ENCODE measurements around the gene ZNF507.
"Not testable (repeated sequence)": the region's sequence is repeated elsewhere in the genome, so short reads cannot be mapped to it uniquely, and the experiment has no call there.

ZNF507 gene

GRCh38 chr19:32368787-32369186 is 23.4 kb downstream of the ZNF507 start:
- no peak for DNase-seq (ENCODE audit: low spot score)

- DNase-seq (ENCODE audit: low spot score), result no peak
Observed at GRCh38 chr19:32372726-32373517, 27.5 kb downstream of the ZNF507 start.

- DNase-seq (ENCODE audit: low spot score), result peak; percentile 50
Observed at GRCh38 chr19:32373585-32374295, 28.3 kb downstream of the ZNF507 start.

- DNase-seq (ENCODE audit: low spot score), result not testable (repeated sequence)
Observed at GRCh38 chr19:32374362-32374761, 29.0 kb downstream of the ZNF507 start.

- not testable (repeated sequence) for DNase-seq (ENCODE audit: low spot score)
Observed at GRCh38 chr19:32377088-32377487, 31.7 kb downstream of the ZNF507 start.

- no peak for DNase-seq (ENCODE audit: low spot score)
Observed at GRCh38 chr19:32380269-32380668, 34.9 kb downstream of the ZNF507 start.

GRCh38 chr19:32387701-32388392 is 42.4 kb downstream of the ZNF507 start:
- DNase-seq (ENCODE audit: low spot score), result no peak

- DNase-seq (ENCODE audit: low spot score), result no peak
Observed at GRCh38 chr19:32388393-32388855, 43.0 kb downstream of the ZNF507 start.

GRCh38 chr19:32392901-32393300 is 47.5 kb downstream of the ZNF507 start:
- DNase-seq (ENCODE audit: low spot score), result no peak

GRCh38 chr19:32396046-32396652 is 50.7 kb downstream of the ZNF507 start:
- DNase-seq (ENCODE audit: low spot score), result no peak

GRCh38 chr19:32397671-32398101 is 52.3 kb downstream of the ZNF507 start:
- no peak for DNase-seq (ENCODE audit: low spot score)

GRCh38 chr19:32401992-32402391 is 56.6 kb downstream of the ZNF507 start:
- DNase-seq (ENCODE audit: low spot score), result no peak

GRCh38 chr19:32403291-32403995 is 58.0 kb downstream of the ZNF507 start:
- no peak for DNase-seq (ENCODE audit: low spot score)

- no peak for DNase-seq (ENCODE audit: low spot score)
Observed at GRCh38 chr19:32404213-32404932, 59.0 kb downstream of the ZNF507 start.

GRCh38 chr19:32404933-32405430 is 59.6 kb downstream of the ZNF507 start:
- DNase-seq (ENCODE audit: low spot score), result peak; percentile 7

- DNase-seq (ENCODE audit: low spot score), result peak; percentile 88
Observed at GRCh38 chr19:32405431-32406160, 60.2 kb downstream of the ZNF507 start, which contains the start of gene DPY19L3. TSS of gene DPY19L3 (plus strand) at chr19:32405770. CDS start at chr19:32408254, 2,484 bp downstream.

- DNase-seq (ENCODE audit: low spot score), result no peak
Observed at GRCh38 chr19:32406161-32407003, 61.0 kb downstream of the ZNF507 start.

GRCh38 chr19:32407004-32407992 is 61.9 kb downstream of the ZNF507 start:
- DNase-seq (ENCODE audit: low spot score), result no peak
